ENCODE results near the gene BBS4. TPM values are rescaled to one million over a fixed set of nuclear protein-coding genes. Genes with fewer than 3 reads are reported as not detected.

The BBS4 gene
- 14.0 to 23.0 TPM (median 17.4 TPM) in 5 replicates for total RNA-seq (2022; extraction: Qiagen RNA extraction; ENCODE audit: low read depth)

DNA sequence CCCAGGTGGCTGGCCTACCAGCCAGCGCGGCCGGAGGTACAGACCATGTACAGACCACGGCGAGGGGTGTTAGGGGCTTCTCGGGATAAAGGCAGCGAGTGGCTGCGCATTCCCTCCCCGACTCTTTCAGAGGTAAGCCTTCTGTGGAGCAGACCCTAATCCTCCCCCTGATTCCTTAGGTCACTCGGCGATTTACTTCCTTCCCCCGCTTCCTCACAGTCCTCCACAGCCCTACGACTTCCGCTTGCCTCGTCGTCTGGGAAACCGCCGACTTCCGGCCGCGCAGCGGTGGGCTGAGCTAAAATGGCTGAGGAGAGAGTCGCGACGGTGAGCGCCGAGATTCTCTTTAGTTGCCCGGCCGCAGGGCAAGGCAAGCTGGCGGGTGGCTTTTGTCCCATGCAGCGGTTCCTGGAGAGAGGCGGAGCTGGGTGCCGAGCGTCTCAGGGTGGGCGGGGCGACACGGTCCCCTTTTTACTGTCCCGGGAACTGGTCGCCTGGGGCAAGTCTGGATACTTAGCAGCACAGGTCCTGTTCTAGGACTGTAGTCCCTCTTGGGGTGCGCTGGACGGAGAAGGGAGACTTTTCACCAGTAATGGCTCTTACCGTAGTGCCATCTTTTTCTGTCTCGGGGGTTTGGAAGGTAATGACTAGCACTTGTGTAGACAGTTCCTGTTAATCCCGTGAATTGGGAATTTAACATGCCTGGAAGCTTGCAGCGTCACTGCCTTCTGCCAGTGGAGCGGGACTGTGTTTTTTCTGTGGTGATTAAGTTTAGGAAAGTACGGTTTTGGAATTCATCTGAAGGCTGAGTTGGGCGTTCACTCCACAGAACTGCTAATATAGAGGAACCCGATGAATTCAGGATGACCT is at the start of gene BBS4, which contains the start of gene HIGD2B:
Gene BBS4, plus strand, starts transcription at position 283 of the 870 bp plus-strand sequence. Its CDS starts 21 bp downstream, at position 304.
Gene HIGD2B, minus strand, starts transcription at position 258 of the 870 bp plus-strand sequence. CDS start 9,808 bp downstream, outside the sequence.

GRCh38 chr15:72654397-72654796 is 31.6 kb upstream of the BBS4 start, which contains the start of gene GOLGA6B:
GOLGA6B (plus strand) TSS chr15:72654697; CDS start chr15:72654738, 41 bp downstream.

GRCh38 chr15:72783640-72784455 is 97.8 kb downstream of the BBS4 start, which contains the start of gene ADPGK:
ADPGK (minus strand) TSS chr15:72783758; CDS start chr15:72783691, 67 bp downstream.

Other genes with a start within 250 kb of the BBS4 start
- gene ARIH1, start 211.9 kb upstream of the BBS4 start, total RNA-seq (2022; extraction: Qiagen RNA extraction; ENCODE audit: low read depth): 60.9 to 83.7 TPM (median 73.5 TPM) in 5 replicates
- 0.15 to 0.16 TPM in 2 of 5 replicates, not detected in the others for gene GOLGA6B, start 31.5 kb upstream of the BBS4 start, total RNA-seq (2022; extraction: Qiagen RNA extraction; ENCODE audit: low read depth)
- gene HIGD2B, start within 50 bp of the BBS4 start, total RNA-seq (2022; extraction: Qiagen RNA extraction; ENCODE audit: low read depth): not detected in 5 replicates
- 74.0 to 82.3 TPM (median 78.5 TPM) in 5 replicates for gene ADPGK, start 97.6 kb downstream of the BBS4 start, total RNA-seq (2022; extraction: Qiagen RNA extraction; ENCODE audit: low read depth)

Measured in A549 treated with ZK216348 at 1 μM for 4 hours (cell line).